ENCODE results near the gene CALML5. TPM values are rescaled to one million over a fixed set of nuclear protein-coding genes. Genes with fewer than 3 reads are reported as not detected.

The CALML5 gene
- polyA plus RNA-seq, 1 of the 3 experiments (the other 2 are of a cell fraction) = not detected

GRCh38 chr10:5528989-5529701, 29.8 kb upstream of the CALML5 start:
- Histone ChIP-seq H3K4me2 (no peak overlapping the region), H2AFZ (ENCODE audit: low read depth) (no peak overlapping the region), H3K27ac (ENCODE audit: low read depth in 2 of 2, low read length in 1 of 2) (no peak overlapping the region), H3K9me2 (no peaks in the 10 kb centered on the region), H3F3A (replicated peaks; ENCODE audit: insufficient read depth) (no peaks in the 10 kb centered on the region), H3K9me3 (no peaks in the 10 kb centered on the region), H3K9ac (no peak overlapping the region), H4K20me1 (ENCODE audit: insufficient read depth) (no peaks in the 10 kb centered on the region), H3K4me3 (ENCODE audit: low read depth in 2 of 2, low read length in 1 of 2) (no peak overlapping the region), H3K4me1 (ENCODE audit: control insufficient read depth in 1 of 2, insufficient read depth in 2 of 2, low read depth in 1 of 2, low read length in 1 of 2) (no peaks in the 10 kb centered on the region), H3K79me2 (ENCODE audit: insufficient read depth) (no peaks in the 10 kb centered on the region), H3K36me3 (replicated peaks in 1 of 2; ENCODE audit: control insufficient read depth in 1 of 2, insufficient read depth in 2 of 2, low read length in 1 of 2) (no peaks in the 10 kb centered on the region), H3K27me3 (ENCODE audit: insufficient read depth) (no peaks in the 10 kb centered on the region)
- DNase-seq = no peak
- ChIA-PET POLR2A (no interaction called here), CTCF (interaction anchor here (1.1 kb wide), 1 partner anchor 94 kb away, joined by 4 read pairs; no protein-coding TSS in a partner anchor)
- WGBS (ENCODE audit: low lambda C conversion rate) = 65% methylated on average over 6 of the region's 11 CpGs
- TF ChIP-seq IRF3 (IDR thresholded peaks at IDR 0.05; ENCODE audit: low read depth, low read length) (no peak), NFIC (IDR thresholded peaks at IDR 0.05; ENCODE audit: borderline replicate concordance) (no peak)

GRCh38 chr10:5527332-5528200, 28.2 kb upstream of the CALML5 start:
- Histone ChIP-seq H4K20me1 (ENCODE audit: insufficient read depth) (no peaks in the 10 kb centered on the region), H3K36me3 (replicated peaks in 1 of 2; ENCODE audit: control insufficient read depth in 1 of 2, insufficient read depth in 2 of 2, low read length in 1 of 2) (no peaks in the 10 kb centered on the region), H2AFZ (ENCODE audit: low read depth) (no peak overlapping the region), H3K4me2 (no peak overlapping the region), H3K9me2 (no peaks in the 10 kb centered on the region), H3K9ac (no peak overlapping the region), H3K4me1 (ENCODE audit: control insufficient read depth in 1 of 2, insufficient read depth in 2 of 2, low read depth in 1 of 2, low read length in 1 of 2) (no peaks in the 10 kb centered on the region), H3K27me3 (ENCODE audit: insufficient read depth) (no peaks in the 10 kb centered on the region), H3K27ac (ENCODE audit: low read depth in 2 of 2, low read length in 1 of 2) (no peak overlapping the region), H3K79me2 (ENCODE audit: insufficient read depth) (no peaks in the 10 kb centered on the region), H3K9me3 (no peaks in the 10 kb centered on the region), H3K4me3 (ENCODE audit: low read depth in 2 of 2, low read length in 1 of 2) (no peak overlapping the region), H3F3A (replicated peaks; ENCODE audit: insufficient read depth) (no peaks in the 10 kb centered on the region)
- POLR2A ChIA-PET = no interaction called here
- no peak for DNase-seq
- WGBS (ENCODE audit: low lambda C conversion rate) = 60% methylated on average over 8 of the region's 10 CpGs
- TF ChIP-seq GATA2 (CRISPR knock-in tag; IDR thresholded peaks at IDR 0.05) (no peak), TCF12 (IDR thresholded peaks at IDR 0.05) (no peak), NRF1 (IDR thresholded peaks at IDR 0.05; ENCODE audit: low read depth, low read length) (no peak), MAX (IDR thresholded peaks at IDR 0.05; ENCODE audit: low read depth) (no peak), GABPA (IDR thresholded peaks at IDR 0.05; ENCODE audit: low read depth) (no peak), USF2 (IDR thresholded peaks at IDR 0.05; ENCODE audit: borderline replicate concordance, low read depth, low read length) (no peak), ZBTB33 (IDR thresholded peaks at IDR 0.05; ENCODE audit: borderline replicate concordance, low read depth) (no peak), ELF1 (IDR thresholded peaks at IDR 0.05) (no peak), REST (IDR thresholded peaks at IDR 0.05; ENCODE audit: low read depth, low read length) (no peak), SMC3 (IDR thresholded peaks at IDR 0.05; ENCODE audit: low read depth, low read length) (no peak), RXRA (IDR thresholded peaks at IDR 0.05; ENCODE audit: borderline replicate concordance, low read depth) (no peak), TAF1 (IDR thresholded peaks at IDR 0.05; ENCODE audit: borderline replicate concordance, low read depth, low read length) (no peak)
- CTCF ChIA-PET = interaction anchor here (1.4 to 1.7 kb wide), 2 partner anchors 14 to 95 kb away, joined by 4 to 8 read pairs; no protein-coding TSS in a partner anchor

Measured in SK-N-SH (cell line).